Skin of body (tissue), 1 donor: Measurements from ENCODE around the gene RGS12. TPM values are rescaled to one million over a fixed set of nuclear protein-coding genes. Genes with fewer than 3 reads are reported as not detected.

Experiments used
- total RNA-seq: library from RNA; depleted of rRNA; stranded (reverse); fragments of >200 nt; gene quantifications from one replicate; pipeline ENCODE4 v1.2.3, GENCODE V29; 2014

RGS12 gene
- total RNA-seq, 1 donor from 2014 or later, result 35.0 TPM

Other genes starting within 250 kb of the RGS12 start
- not detected for gene HTT-AS, start 218.5 kb upstream of the RGS12 start, total RNA-seq
- 56.2 TPM for gene HTT, start 218.3 kb upstream of the RGS12 start, total RNA-seq
- gene MSANTD1, start 43.9 kb upstream of the RGS12 start, total RNA-seq, result 0.39 TPM
- 0.20 TPM for gene HGFAC, start 148.9 kb downstream of the RGS12 start, total RNA-seq
- 0.99 TPM for gene DOK7, start 170.3 kb downstream of the RGS12 start, total RNA-seq
- gene LRPAP1, start 239.4 kb downstream of the RGS12 start, total RNA-seq, result 38.8 TPM